Effector CD4-positive, alpha-beta T cell (primary cell): ENCODE results near the gene SASH1.
"Not testable (repeated sequence)": the region's sequence is repeated elsewhere in the genome, so short reads cannot be mapped to it uniquely, and the experiment has no call there.

Source experiments
- DNase-seq: peaks from one replicate; pipeline ENCODE4 v3.0.0-alpha.2; 2020

Gene SASH1

DNA sequence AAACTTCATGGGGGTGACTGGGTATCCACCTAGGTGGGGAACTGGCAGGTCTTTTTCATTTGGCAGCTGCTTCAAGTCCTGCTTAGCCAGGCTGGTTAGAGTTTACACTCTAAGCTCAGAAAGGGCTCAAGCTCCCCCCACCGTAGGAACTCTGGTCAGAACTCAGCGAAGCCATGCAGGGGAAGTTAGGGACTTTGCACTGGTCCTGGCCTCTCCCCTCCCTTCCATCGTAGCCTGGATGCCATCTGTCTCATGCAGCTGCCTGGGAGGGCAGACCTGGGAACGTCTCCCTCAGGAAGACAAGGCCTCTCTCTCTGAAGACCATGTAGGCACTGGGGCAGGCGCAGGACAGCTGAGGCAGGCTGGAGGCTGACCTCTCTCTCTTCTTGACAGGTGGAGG lies 220.4 kb downstream of the SASH1 start:
- no peak for DNase-seq

- no peak for DNase-seq
Observed at GRCh38 chr6:148564494-148565035, 221.9 kb downstream of the SASH1 start.

DNA sequence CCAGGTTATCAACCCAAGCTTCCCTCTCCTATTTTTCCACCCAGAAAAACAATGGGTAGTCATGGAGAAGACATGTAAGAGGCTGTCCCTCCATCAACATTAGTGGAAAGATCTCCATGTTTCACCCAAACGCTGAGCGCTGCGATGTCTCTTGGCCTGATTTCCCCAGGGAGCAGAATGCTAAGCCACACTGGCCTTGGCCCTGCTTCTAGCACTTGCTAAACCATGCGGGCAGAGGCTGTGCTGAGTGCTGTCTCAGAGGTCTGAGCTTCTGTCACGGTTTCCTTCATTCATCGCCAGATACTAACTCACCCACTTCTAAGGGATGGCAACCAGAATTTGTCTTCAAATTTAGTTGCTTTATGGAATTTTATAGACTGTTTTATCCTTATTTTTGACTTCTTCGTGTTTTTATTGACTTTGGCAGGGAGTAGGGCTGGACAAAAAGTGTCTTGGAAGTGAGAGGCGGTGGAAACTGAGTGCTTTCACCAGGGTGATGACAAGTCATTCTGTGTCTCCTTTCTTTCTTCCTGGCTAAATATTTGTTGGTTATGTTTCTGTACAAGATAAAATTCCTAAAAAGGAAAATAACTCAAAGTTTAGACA lies 222.8 kb downstream of the SASH1 start:
- no peak for DNase-seq

DNA sequence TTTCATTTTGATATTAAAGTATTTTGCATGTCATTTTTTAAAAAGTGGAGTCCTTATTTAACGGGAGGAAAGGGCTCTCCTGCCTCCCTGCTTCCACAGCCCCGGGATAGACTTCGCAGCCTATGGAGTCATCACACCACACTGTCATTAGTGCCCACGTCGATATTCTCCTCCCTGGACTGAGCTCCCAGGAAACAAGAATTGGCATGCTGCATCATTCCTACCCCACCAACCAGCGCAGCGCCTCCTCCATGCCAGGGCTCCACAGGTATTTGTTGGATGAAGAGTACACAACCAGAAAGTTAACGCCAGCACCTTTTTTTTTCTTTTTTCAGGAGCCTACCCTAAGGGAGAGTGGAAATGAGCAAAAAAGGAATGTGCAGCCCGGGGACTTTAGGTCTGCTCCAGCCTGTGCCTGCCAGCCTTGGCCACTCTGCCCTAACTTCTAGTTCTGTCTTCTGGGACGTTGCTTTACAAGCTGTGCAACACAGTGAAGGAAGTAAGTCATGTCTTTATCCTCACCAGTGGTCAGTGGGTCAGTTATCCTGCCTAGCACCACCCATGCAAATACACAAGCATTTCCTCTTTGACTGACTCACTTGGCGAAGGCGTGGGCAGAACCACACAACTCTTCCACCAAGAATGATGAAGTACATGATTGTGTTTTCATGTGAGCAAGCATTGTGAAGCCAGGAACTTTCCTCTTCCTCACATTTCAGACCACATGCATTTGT lies 223.5 kb downstream of the SASH1 start:
- no peak for DNase-seq

GRCh38 chr6:148566664-148567350 lies 224.2 kb downstream of the SASH1 start:
- no peak for DNase-seq

DNA sequence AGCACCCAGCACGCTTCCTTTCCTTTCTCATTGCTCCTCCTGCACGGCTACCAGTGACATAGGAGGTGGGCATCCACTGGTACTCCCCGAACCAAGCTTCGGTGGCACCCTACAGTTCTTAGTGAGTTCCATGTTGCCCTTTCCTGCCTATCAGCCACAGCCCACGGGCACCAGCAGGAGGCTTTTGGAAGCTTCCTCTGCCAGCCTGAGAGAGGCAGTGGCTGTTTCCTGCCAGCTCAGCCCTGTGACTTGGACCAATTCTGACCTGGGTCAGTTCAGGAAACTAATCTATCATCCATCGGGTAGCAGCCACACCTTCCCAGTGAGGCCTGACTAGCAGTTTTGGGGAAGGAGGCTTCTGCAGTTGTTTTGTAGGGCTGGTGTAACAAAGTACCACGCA lies 227.8 kb downstream of the SASH1 start:
- DNase-seq: no peak

- no peak for DNase-seq
Observed at GRCh38 chr6:148572676-148573335, 230.2 kb downstream of the SASH1 start.

DNA sequence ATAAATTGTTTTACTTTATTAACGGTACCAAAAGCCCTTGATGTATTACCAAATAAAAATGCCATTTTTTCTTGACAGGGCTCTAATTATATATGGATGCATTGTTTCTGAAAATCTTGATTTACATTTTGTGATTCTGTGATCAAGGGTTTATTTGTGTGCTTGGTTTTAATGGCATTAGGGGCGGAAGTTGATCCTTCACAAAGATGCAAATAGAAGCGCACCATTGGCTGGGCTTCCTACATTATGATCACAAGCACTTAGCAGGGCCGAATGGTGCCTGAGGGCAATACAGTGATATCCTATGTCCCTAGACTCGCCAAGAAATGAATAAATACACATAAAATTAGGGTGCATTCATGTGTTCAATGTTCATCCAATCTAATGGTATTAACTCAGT lies 231.3 kb downstream of the SASH1 start:
- no peak for DNase-seq

DNA sequence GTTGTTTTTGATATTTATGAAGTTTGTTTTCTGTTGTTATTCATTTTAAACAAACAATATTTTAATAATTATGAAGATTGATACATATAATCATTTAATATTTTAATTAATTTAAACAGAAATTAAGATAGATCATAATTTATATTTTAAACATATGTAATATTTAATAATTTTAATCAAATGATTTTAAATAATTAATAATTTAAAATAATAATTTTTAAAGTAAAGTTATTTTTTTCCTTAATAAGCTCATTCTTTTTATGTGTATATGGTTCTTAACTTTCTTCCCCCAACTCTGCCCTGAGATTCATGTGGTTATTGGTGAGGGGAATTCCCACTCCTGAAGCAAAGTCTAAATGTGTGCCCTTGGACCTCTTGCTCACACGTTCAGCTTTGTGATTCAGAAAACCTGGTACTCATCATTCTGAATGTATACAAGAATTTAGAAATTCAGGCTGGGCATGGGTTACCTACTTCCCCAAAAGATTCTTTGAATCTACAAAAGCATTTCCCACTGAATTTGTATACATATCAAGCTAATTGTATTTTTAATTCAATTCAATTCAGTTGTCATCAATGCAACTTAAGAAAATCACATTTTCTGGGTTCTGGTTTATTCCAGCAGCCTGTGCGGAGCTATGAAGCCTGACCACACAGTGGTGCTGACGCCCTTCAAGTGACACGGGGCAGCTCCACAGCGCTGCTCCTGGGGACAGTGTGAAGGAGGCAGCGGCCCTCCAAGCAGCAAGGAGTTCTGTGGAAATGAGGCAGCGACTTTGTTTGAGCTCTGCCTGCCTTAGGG lies 235.2 kb downstream of the SASH1 start:
- peak; percentile 9 for DNase-seq

DNA sequence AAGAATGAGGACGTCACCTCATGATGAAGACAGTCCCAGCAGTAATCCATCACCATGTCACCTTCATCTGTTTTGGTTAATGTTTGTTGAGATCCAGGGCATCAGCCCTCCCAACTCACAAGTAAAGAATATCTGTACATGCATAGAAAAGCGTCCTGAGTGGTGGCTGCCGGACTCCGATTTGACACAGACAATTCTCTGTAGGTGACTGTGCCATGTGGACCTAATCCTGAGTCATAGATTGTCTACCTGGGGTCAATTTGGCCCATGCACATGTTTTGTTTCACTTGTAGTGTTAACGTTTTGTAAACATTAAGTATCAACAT lies 235.8 kb downstream of the SASH1 start:
- DNase-seq: no peak

DNA sequence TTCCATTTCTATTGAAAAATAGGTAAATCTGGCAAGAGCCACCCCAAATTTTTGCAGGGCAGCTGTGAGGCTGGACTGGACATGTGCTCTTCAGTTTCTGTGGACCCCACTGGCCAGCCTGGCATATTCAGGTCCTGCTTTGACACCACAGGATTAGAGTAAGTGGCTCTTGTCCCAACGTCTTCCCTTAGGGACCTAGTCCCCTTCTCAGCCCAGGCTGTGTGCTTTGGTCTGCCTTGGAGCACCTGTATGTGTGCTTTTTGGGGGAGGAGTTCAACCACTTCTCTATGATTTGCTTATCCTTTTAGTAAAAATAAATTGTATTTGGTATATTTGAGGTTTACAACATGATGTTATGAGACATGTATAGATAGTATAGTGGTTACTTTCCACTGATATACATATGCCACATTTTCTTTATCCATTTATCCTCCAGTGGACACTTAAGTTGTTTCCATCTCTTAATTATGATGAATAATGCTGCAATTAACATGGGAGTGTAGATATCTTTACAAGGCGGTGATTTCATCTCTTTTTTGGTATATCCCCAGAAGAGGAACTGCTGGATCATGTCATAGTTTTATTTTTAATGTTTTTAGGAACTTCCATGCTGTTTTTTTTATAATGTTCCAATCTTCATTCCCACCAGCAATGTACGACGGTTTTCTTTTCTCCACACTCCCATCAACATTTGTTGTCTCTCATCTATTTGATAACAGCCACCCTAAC lies 236.4 kb downstream of the SASH1 start:
- no peak for DNase-seq

DNA sequence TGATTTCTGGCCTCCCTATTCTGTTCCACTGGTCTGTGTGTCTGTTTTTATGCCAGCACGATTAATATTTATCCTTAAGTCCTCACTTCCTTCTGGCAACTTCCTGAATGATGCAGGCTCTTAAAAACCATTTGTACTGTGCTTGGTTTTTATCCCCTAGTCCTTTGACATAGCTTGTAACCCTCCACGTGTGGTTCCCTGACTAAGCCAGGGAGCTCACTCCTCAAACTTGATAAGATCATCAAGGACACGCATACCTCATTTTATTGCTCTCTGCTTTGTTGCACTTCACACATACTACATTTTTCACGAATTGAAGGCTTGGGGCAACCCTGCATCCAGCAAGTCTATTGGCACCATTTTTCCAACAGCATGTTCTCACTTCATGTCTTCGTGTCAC lies 237.8 kb downstream of the SASH1 start:
- DNase-seq: no peak

DNA sequence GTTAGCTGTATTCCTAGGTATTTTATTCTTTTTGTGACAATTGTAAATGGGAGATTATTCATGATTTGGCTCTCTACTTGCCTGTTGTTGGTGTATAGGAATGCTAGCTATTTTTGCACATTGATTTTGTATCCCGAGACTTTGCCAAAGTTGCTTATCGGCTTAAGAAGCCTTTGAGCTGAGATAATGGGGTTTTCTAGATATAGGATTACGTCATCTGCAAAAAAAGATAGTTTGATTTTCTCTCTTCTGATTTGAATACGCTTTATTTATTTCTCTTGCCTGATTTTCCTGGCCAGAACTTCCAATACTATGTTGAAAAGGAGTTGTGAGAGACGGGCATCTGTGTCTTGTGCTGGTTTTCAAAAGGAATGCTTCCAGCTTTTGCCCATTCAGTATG lies 241.0 kb downstream of the SASH1 start:
- no peak for DNase-seq

GRCh38 chr6:148585641-148586040 lies 243.0 kb downstream of the SASH1 start:
- not testable (repeated sequence) for DNase-seq

DNA sequence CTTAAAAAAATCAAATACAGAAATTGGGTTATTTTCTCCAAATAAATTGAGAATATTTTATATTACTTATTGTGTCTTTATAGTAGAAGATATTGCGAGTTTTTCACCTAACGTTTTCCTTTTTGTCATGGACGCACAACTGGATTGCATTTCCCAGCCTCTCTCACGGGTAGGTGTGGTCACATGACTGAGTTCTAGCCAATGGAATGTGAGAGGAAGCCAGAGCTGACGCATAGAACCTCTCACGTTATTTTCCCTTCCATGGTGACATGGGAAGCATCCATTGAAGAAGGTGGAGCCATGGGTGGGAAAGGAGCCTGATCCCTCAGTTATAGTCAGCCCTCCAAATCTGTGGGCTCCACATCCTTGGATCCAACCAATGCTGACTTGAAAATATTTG lies 248.2 kb downstream of the SASH1 start:
- no peak for DNase-seq

DNA sequence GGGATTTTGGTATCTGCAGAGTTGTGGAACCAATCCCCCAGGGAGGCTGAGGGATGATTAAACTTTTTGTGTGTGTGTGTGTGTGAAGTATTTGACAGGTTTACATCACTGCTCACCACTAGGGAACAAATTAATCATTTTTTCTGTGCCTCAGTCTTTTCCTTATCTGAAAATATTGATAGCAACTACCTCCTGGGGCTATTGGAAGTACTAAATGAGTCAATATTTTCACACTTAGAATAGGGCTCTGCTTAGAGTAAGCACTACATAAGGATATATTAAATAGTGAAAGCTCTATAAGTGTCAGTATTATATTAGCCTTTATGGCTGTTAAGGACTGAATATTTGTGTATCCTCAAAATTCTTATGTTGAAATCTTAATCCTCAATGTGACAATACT lies 249.0 kb downstream of the SASH1 start:
- no peak for DNase-seq

DNA sequence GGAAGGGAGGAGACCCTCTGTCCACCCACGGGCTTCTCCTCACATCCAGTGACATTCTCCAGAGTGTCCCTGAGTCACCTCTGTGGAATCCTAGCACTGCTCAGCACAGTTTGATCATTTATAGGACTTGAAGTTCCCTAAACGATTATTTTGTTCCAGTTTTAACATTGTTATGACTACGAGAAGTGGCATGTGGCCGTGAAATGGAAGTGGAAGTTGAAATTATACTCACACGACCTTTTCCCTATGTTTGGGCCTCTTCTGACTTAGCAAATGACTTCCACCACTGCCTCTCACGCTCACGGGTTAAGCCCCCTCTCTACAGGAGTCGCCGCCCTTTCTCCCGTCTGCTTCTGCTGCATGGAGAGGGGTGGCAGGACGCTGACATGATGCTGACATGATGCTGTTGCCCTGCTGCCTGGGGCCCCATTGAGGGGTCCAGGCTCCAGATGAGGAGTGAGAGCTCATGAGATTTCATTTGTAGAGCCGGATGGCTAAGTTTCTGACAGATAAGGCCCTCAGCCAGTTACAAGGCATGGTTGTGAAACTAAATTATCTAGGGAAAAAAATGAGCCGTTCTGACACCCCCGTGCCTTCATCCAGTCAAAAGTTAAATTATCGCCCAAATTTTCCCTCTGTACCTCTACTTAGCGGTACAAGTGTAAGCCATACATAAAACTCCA lies 250.6 kb downstream of the SASH1 start:
- DNase-seq: no peak

DNA sequence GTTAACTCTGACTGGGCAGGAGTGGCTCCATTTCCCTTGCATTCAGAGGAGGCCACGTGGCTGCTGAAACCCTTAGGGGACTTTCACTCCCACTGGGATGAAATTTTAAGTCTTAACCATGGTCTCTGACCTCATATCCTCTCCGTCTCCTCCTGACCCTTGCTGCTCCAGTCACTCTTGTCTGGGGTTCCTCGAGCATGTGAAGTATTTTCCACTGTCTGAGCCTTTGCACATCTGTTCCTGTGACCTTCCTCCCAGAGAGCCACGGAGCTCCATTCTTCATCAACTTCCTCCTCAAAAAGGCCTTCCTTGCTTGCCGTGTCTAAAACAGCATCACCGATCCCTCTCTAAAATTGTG lies 251.2 kb downstream of the SASH1 start:
- no peak for DNase-seq

GRCh38 chr6:148595550-148595949 lies 252.9 kb downstream of the SASH1 start:
- DNase-seq: no peak

DNA sequence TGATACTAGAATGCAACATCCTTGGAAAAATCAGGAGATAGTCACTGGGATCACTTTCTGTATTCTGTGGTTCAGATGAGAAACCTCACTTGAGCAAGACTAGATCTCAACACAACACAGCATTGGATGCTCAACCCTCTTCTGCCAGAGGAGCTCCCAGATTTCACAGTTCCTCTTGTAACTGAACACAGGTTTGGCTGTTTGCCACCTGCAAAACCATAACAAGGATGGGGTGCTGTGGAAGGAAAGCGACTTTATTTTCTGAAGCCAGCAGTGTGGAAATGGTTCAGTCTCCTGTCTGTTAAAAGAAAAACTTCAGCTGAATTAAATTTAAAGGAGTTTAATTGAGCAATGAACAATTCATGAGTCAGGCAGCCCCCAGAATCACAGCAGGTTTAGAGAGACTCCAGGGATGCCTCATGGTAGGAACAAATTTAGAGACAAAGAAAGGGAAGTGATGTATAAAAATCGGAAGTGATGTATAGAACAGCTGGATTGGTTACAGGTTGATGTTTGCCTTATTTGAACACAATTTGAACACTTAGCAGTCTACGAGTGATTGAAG lies 254.3 kb downstream of the SASH1 start:
- no peak for DNase-seq

DNA sequence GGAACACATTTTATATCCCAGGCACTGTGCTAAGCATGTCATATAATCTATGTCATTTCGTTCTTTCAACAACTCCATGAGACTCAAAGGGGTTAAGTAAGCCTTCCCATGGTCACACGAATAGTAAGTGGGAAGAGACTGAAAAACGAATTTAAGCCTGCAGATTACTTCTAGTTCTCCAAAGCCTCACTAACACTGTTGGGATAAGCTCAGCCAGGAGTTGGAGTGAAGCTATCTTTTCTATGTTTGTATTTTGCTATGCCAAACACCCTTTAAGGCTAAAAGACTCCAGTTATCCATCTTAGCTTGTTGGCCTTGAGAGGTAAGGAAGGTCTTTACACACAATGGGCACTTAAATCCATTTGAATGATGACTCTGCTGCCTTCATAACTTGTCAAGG lies 256.1 kb downstream of the SASH1 start:
- no peak for DNase-seq
